SK-N-SH treated with all-trans-retinoic acid at 6 μM for 48 hours (cell line): ENCODE results near the gene ENTR1.

Experiments
- CSDC2 ChIP-seq: fragments of 250-450 bp; sonication (Bioruptor Pico); IDR thresholded peaks from 2 replicates; pipeline ENCODE4 v1.5.0; 2020; ENCODE audit warnings: mild to moderate bottlenecking, moderate library complexity
- OSR1 ChIP-seq: fragments of 250-450 bp; sonication (Bioruptor Pico); IDR thresholded peaks from 2 replicates; pipeline ENCODE4 v1.8.0; 2022; ENCODE audit warnings: moderate library complexity, mild to moderate bottlenecking, inconsistent platforms
- PATZ1 ChIP-seq: fragments of 250-450 bp; sonication (Bioruptor Pico); IDR thresholded peaks from 2 replicates; pipeline ENCODE4 v1.8.0; 2020; ENCODE audit warnings: mild to moderate bottlenecking, moderate library complexity, borderline replicate concordance
- RARB ChIP-seq: fragments of 250-450 bp; sonication (Bioruptor Pico); IDR thresholded peaks from 2 replicates; pipeline ENCODE4 v1.8.0; 2021; ENCODE audit warnings: mild to moderate bottlenecking, moderate library complexity
- SNAI2 ChIP-seq: fragments of 250-450 bp; sonication (Bioruptor Pico); IDR thresholded peaks from 2 replicates; pipeline ENCODE4 v1.5.0; 2020; ENCODE audit warnings: mild to moderate bottlenecking, moderate library complexity
- TOX ChIP-seq: fragments of 250-450 bp; sonication (Bioruptor Pico); IDR thresholded peaks from 2 replicates; pipeline ENCODE4 v1.8.0; 2021; ENCODE audit warnings: mild to moderate bottlenecking, moderate library complexity, borderline replicate concordance
- ZC3H10 ChIP-seq: fragments of 250-450 bp; sonication (Bioruptor Pico); IDR thresholded peaks from 2 replicates; pipeline ENCODE4 v1.5.1; 2021; ENCODE audit warnings: mild to moderate bottlenecking, moderate library complexity
- ZNF70 ChIP-seq: fragments of 450-650 bp; formaldehyde crosslinking; IDR thresholded peaks from 2 replicates; pipeline ENCODE4 v1.5.0; 2020; ENCODE audit warnings: mild to moderate bottlenecking, moderate library complexity
- ZNF8 ChIP-seq: fragments of 450-650 bp; formaldehyde crosslinking; IDR thresholded peaks from 2 replicates; pipeline ENCODE4 v1.5.0; 2020; ENCODE audit warnings: mild to moderate bottlenecking, moderate library complexity

- no peak for TF ChIP-seq ZNF8 (CRISPR knock-in tag)
- no peak for TF ChIP-seq ZNF70
- no peak for TF ChIP-seq OSR1
- TF ChIP-seq CSDC2 (CRISPR knock-in tag), result no peak
- no peak for TF ChIP-seq ZC3H10 (CRISPR knock-in tag)
- TF ChIP-seq TOX (CRISPR knock-in tag), result no peak
- TF ChIP-seq RARB, result no peak
- TF ChIP-seq PATZ1 (CRISPR knock-in tag), result no peak
- TF ChIP-seq SNAI2 (CRISPR knock-in tag), result no peak
Observed at GRCh38 chr9:136436055-136436634, 25.7 kb upstream of the ENTR1 start.
